ENCODE results near the gene DNAAF6.

DNA sequence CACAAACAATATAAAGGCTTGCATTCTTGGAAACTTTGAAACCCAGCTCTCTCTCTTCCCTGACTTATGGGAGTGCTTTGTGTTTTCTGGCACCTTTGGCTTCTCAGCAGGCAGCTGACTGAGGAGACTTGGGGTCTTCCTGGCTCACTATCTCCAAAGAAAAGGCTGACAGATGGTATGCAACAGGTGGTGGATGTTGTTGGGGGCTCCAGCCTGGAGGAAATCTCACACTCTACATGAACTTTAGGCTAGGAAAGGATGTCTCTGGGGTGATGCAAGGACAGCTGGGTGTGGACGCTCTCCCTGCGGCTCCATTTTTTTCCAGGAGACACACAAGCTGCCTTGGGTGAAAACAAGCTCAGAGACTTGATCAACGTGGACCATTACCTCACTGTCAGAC, 67.4 kb downstream of the DNAAF6 start:
- no peak for TF ChIP-seq STAT1 (IDR thresholded peaks at IDR 0.05; ENCODE audit: unreplicated experiment)
- TF ChIP-seq, protein P1, sequence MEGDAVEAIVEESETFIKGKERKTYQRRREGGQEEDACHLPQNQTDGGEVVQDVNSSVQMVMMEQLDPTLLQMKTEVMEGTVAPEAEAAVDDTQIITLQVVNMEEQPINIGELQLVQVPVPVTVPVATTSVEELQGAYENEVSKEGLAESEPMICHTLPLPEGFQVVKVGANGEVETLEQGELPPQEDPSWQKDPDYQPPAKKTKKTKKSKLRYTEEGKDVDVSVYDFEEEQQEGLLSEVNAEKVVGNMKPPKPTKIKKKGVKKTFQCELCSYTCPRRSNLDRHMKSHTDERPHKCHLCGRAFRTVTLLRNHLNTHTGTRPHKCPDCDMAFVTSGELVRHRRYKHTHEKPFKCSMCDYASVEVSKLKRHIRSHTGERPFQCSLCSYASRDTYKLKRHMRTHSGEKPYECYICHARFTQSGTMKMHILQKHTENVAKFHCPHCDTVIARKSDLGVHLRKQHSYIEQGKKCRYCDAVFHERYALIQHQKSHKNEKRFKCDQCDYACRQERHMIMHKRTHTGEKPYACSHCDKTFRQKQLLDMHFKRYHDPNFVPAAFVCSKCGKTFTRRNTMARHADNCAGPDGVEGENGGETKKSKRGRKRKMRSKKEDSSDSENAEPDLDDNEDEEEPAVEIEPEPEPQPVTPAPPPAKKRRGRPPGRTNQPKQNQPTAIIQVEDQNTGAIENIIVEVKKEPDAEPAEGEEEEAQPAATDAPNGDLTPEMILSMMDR (conservative IDR thresholded peaks at IDR 0.05; ENCODE audit: low read depth in 2 of 2) = no peak
- TF ChIP-seq POLR2AphosphoS5 (IDR thresholded peaks at IDR 0.05; ENCODE audit: low read depth) = no peak
- TF ChIP-seq EZH2phosphoT487 (IDR thresholded peaks at IDR 0.05; ENCODE audit: unreplicated experiment) = no peak
- no peak for TF ChIP-seq EZH2 (IDR thresholded peaks at IDR 0.05; ENCODE audit: low read depth, unreplicated experiment)
- TF ChIP-seq, protein P2, sequence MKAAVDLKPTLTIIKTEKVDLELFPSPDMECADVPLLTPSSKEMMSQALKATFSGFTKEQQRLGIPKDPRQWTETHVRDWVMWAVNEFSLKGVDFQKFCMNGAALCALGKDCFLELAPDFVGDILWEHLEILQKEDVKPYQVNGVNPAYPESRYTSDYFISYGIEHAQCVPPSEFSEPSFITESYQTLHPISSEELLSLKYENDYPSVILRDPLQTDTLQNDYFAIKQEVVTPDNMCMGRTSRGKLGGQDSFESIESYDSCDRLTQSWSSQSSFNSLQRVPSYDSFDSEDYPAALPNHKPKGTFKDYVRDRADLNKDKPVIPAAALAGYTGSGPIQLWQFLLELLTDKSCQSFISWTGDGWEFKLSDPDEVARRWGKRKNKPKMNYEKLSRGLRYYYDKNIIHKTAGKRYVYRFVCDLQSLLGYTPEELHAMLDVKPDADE (IDR thresholded peaks at IDR 0.05) = no peak
